GM12874 (cell line): ENCODE results near the gene SCAPER.
A peak's percentile ranks its signal among the peaks of the same experiment; 100 is the strongest.

ENCODE experiments used
- TF ChIP-seq, protein P1 (sequence below): IDR thresholded peaks from 2 replicates; pipeline ENCODE4 v1.5.1; 2011; ENCODE audit warnings: low read depth, mild to moderate bottlenecking, control low read depth, low read length, moderate library complexity; ENCODE audit not compliant: insufficient read depth

Gene SCAPER

DNA sequence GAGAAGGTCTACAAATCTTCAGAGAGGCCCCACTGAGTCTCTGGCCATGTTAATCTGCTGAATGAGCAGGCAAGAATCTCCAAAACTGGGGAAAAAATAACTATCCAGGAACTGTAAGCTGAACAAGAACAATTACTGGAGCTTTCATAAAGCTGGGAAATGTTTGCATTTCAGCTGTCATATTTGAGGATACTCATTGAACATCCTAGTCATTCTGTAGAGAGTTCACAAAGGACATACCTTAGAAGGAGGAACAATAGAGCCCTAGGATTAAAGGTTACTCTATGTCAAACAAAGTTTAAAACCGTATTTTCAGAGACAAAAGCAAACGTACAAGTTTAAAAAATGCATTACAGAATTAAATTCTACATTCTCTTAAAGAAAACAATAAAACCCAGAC lies 257.5 kb downstream of the SCAPER start:
- TF ChIP-seq, protein P1, sequence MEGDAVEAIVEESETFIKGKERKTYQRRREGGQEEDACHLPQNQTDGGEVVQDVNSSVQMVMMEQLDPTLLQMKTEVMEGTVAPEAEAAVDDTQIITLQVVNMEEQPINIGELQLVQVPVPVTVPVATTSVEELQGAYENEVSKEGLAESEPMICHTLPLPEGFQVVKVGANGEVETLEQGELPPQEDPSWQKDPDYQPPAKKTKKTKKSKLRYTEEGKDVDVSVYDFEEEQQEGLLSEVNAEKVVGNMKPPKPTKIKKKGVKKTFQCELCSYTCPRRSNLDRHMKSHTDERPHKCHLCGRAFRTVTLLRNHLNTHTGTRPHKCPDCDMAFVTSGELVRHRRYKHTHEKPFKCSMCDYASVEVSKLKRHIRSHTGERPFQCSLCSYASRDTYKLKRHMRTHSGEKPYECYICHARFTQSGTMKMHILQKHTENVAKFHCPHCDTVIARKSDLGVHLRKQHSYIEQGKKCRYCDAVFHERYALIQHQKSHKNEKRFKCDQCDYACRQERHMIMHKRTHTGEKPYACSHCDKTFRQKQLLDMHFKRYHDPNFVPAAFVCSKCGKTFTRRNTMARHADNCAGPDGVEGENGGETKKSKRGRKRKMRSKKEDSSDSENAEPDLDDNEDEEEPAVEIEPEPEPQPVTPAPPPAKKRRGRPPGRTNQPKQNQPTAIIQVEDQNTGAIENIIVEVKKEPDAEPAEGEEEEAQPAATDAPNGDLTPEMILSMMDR = no peak

DNA sequence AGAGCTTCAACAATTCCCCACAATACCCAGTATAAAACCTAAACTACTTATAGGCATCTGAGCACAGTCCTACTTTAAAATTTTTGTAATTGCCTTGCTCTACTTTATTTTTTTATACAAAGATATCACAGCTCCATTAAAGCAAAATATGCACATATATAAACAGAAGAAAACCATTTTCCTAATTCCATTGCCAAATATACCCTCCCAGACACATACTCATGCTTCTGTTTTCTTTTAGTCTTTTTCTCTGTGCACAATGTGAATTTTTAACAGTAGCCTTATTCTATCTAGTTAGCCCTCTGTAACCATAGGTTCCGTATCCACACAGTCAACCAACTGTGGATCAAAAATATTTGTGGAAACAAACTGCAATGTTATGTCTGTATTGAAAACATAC lies 260.5 kb downstream of the SCAPER start:
- TF ChIP-seq, protein P1 = no peak

DNA sequence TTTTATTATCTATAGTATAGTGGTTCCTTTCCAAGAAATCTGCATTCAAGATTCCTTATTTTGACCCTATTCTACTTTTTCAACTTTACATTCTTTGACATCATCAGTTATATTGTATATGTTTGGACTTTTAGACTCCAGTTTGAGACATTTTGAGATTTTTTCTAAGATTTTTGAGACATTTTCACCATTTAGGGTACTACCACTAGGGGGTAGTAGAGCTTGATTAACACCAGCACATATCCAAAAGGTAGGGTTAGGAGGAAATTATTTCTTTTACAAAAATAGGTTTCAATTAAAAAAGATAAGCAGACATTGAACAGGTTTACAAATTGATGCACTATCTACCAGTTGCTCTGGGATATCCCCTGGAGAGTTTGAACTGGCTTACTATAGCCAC lies 262.5 kb downstream of the SCAPER start:
- TF ChIP-seq, protein P1 = 0 out of 2 replicates have a peak, but pooled peaks have one; percentile 12

DNA sequence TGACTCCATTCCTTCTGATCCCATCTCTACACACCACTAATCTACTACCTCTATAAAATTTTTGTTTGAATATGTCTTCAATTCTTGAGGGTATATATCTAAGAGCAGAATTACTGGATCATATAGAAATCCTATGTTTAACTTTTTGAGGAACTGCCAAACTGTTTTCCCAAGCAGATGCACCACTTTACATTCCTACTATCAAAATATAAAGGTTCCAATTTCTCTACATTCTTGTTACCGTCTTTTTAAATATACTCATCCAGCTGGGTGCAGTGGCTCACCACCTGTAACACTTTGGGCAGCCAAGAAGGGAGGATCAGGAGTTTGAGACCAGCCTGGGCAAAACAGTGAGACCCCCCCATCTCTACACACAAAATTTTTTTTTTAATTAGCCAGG lies 268.0 kb downstream of the SCAPER start:
- TF ChIP-seq, protein P1 = no peak

DNA sequence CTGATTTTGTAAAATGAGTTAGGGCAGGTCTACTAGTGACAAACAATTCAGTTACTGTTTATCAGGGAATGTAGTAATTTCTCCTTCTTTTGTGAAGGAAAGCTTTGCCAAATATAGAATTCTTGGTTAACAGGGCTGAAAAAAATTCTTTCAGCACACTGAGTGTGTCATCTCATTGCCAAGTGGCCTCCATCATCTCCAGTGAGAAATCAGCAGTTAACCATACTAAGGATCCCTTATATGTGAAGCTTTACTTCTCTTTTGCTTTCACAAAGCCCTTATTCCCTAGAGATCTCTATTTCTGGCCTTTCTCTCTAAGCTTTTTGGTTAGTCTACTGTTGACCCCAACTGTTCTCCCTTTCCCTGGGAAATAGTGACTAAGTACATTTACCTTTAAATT lies 269.1 kb downstream of the SCAPER start:
- TF ChIP-seq, protein P1 = no peak

DNA sequence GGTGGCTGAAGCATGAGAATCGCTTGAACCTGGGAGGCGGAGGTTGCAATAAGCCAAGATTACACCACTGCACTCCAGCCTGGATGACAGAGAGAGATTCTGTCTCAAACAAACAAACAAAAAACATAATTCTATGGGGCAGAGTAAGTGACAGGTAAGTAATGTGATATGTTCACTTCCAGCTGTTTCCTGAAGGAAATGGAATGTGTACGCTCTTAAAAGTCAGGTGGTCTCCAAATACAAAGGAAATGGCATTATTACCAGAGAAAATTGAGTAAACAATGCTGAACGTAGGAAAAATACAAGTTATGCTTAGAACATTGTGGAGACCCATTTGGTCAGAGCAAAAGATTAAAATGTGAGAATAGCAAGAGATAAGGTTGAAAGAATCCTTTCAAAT lies 278.5 kb downstream of the SCAPER start:
- TF ChIP-seq, protein P1 = no peak

GRCh38 chr15:76625267-76625666 lies 279.9 kb downstream of the SCAPER start:
- TF ChIP-seq, protein P1 = peak; percentile 60

GRCh38 chr15:76614725-76615124 lies 290.4 kb downstream of the SCAPER start:
- TF ChIP-seq, protein P1 = no peak
